Ovary (tissue), 3 donors: ENCODE data around the gene SLC27A1.

ENCODE experiments used
- EP300 ChIP-seq: sonication (generic); formaldehyde crosslinking; IDR thresholded peaks from one replicate; pipeline ENCODE4 v1.6.1; 2017; ENCODE audit warnings: antibody characterized with exemption
- POLR2A ChIP-seq: fragments of 450-650 bp; IDR thresholded peaks from one replicate; pipeline ENCODE4 v1.6.1; 2017; ENCODE audit warnings: antibody characterized with exemption, mild to moderate bottlenecking, moderate library complexity
- TF ChIP-seq, protein P1 (sequence below), 3 donors: fragments of 450-650 bp in 2 of 3; fragments of 200-600 bp in 1 of 3; IDR thresholded peaks; one replicate each; pipeline versions ENCODE4 v1.5.1 to v1.8.0; 2016 to 2022; ENCODE audit warnings: antibody characterized with exemption in 3 of 3, mild to moderate bottlenecking in 1 of 3
- donor health status: DM: no; HTN: no; CAD: no.

- TF ChIP-seq, protein P1, sequence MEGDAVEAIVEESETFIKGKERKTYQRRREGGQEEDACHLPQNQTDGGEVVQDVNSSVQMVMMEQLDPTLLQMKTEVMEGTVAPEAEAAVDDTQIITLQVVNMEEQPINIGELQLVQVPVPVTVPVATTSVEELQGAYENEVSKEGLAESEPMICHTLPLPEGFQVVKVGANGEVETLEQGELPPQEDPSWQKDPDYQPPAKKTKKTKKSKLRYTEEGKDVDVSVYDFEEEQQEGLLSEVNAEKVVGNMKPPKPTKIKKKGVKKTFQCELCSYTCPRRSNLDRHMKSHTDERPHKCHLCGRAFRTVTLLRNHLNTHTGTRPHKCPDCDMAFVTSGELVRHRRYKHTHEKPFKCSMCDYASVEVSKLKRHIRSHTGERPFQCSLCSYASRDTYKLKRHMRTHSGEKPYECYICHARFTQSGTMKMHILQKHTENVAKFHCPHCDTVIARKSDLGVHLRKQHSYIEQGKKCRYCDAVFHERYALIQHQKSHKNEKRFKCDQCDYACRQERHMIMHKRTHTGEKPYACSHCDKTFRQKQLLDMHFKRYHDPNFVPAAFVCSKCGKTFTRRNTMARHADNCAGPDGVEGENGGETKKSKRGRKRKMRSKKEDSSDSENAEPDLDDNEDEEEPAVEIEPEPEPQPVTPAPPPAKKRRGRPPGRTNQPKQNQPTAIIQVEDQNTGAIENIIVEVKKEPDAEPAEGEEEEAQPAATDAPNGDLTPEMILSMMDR (IDR thresholded peaks at IDR 0.05) = no peak
- TF ChIP-seq EP300 = no peak
- TF ChIP-seq POLR2A = no peak
Observed at GRCh38 chr19:17466487-17466850, 3.9 kb upstream of the SLC27A1 start.
